Astrocyte of the cerebellum (primary cell): ENCODE measurements around the gene TSHR.

Source experiments
- DNase-seq: peaks from one replicate; pipeline ENCODE4 v3.0.0-alpha.2; 2011; ENCODE audit warnings: low read depth
- H3K4me3 ChIP-seq: 2 replicates; pipeline ENCODE4 v1.5.1; 2011; ENCODE audit warnings: mild to moderate bottlenecking, low read depth, low read length, moderate library complexity
- in situ Hi-C: cut with HindIII; loops from 2 replicates; pipeline ENCODE4 v1.10.0; 2017; ENCODE audit warnings: low sequenced_read_pairs
- TF ChIP-seq, protein P1 (sequence below): IDR thresholded peaks from 2 replicates; pipeline ENCODE4 v1.5.1; 2012; ENCODE audit warnings: low read length, low read depth, moderate library complexity, mild to moderate bottlenecking; ENCODE audit errors: missing control alignments

TSHR gene

DNA sequence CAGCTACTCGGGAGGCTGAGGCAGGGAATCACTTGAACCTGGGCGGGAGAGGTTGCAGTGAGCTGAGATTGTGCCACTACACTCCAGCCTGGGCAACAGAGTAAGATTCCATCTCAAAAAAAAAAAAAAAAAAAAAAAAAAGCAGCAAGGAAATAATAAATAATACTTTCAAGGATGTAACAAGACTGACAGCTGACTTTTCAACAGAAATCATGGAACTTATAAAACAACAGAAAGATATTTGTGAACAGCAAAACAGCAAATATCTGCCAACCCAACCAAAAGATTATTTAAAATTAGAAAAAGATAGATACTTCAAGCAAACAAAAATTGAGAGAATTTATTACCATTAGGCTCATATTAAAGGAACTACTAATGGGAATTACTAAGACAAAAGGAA, 115.1 kb downstream of the TSHR start:
- TF ChIP-seq, protein P1, sequence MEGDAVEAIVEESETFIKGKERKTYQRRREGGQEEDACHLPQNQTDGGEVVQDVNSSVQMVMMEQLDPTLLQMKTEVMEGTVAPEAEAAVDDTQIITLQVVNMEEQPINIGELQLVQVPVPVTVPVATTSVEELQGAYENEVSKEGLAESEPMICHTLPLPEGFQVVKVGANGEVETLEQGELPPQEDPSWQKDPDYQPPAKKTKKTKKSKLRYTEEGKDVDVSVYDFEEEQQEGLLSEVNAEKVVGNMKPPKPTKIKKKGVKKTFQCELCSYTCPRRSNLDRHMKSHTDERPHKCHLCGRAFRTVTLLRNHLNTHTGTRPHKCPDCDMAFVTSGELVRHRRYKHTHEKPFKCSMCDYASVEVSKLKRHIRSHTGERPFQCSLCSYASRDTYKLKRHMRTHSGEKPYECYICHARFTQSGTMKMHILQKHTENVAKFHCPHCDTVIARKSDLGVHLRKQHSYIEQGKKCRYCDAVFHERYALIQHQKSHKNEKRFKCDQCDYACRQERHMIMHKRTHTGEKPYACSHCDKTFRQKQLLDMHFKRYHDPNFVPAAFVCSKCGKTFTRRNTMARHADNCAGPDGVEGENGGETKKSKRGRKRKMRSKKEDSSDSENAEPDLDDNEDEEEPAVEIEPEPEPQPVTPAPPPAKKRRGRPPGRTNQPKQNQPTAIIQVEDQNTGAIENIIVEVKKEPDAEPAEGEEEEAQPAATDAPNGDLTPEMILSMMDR, result no peak
- in situ Hi-C loops, result no loop called here
- no peak for DNase-seq
- no peak overlapping the region for H3K4me3 ChIP-seq

GRCh38 chr14:81085596-81085995, 130.2 kb downstream of the TSHR start:
- TF ChIP-seq, protein P1, result no peak
- H3K4me3 ChIP-seq, result no peak overlapping the region
- in situ Hi-C loops, result no loop called here
- DNase-seq, result no peak

GRCh38 chr14:81087230-81087629, 131.8 kb downstream of the TSHR start:
- no peak overlapping the region for H3K4me3 ChIP-seq
- DNase-seq, result no peak
- in situ Hi-C loops, result no loop called here
- TF ChIP-seq, protein P1, result no peak

DNA sequence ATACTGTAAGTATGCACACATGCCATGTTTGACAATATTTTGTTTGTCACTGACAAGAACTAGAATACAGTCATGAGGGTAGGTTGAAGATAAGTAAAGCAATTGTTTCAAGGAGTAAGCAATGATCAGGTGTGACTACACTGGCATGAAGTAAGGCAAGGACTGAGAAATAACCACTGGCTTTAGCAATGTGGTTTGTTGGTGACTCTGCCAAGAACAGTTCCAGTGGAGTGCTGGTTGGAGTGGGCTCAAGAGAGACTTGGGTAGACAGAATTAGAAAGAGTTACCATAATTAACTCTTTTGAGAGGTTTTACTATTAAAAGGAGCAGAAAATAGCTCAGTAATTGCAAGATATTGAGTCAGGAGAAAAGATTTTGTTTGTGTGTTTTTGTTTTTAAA, 135.7 kb downstream of the TSHR start:
- in situ Hi-C loops, result no loop called here
- H3K4me3 ChIP-seq, result no peak overlapping the region
- TF ChIP-seq, protein P1, result no peak
- DNase-seq, result no peak

DNA sequence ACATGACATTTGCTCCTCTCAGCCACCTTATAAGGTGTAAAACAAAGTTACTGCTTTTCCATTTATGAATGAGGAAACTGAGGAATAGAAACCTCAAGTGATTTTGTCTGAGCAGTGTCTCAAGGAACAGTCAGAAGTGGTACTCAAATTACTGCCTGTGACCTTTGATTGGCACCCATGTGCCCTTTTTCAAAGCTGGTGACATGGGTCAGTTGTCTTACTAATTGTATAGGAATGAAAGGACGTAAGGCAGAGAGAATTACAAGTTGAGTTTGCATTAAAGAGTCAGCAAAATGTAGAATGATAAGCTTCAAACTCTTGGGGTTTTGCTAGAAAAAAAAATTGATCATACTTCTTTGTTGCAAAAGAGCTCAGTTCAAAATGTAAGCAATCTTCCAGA, 136.2 kb downstream of the TSHR start:
- no peak overlapping the region for H3K4me3 ChIP-seq
- no peak for DNase-seq
- TF ChIP-seq, protein P1, result no peak
- in situ Hi-C loops, result no loop called here

- no peak for DNase-seq
- TF ChIP-seq, protein P1, result no peak
- in situ Hi-C loops, result no loop called here
- H3K4me3 ChIP-seq, result no peak overlapping the region
These were observed 138.2 kb downstream of the TSHR start for GRCh38 chr14:81093651-81094050.

GRCh38 chr14:81095539-81095938, 140.1 kb downstream of the TSHR start:
- H3K4me3 ChIP-seq, result no peak overlapping the region
- TF ChIP-seq, protein P1, result no peak
- in situ Hi-C loops, result no loop called here
- DNase-seq, result no peak
